ENCODE data around the gene GLS.

Gene GLS

GRCh38 chr2:190888449-190888848 lies 7.8 kb downstream of the GLS start:
- no peak for DNase-seq

- DNase-seq = no peak
Measured at GRCh38 chr2:190889175-190889943, 8.7 kb downstream of the GLS start.

GRCh38 chr2:190891372-190891771 lies 10.8 kb downstream of the GLS start:
- DNase-seq = no peak

- no peak for DNase-seq
Measured at GRCh38 chr2:190891889-190892288, 11.3 kb downstream of the GLS start.

- no peak for DNase-seq
Measured at GRCh38 chr2:190893157-190893556, 12.5 kb downstream of the GLS start.

GRCh38 chr2:190896477-190896876 lies 15.9 kb downstream of the GLS start:
- no peak for DNase-seq

- DNase-seq = no peak
Measured at GRCh38 chr2:190903693-190904450, 23.3 kb downstream of the GLS start.

GRCh38 chr2:190904640-190905261 lies 24.1 kb downstream of the GLS start:
- no peak for DNase-seq

- DNase-seq = no peak
Measured at GRCh38 chr2:190908532-190908931, 27.9 kb downstream of the GLS start.

- no peak for DNase-seq
Measured at GRCh38 chr2:190909680-190910079, 29.1 kb downstream of the GLS start.

- DNase-seq = no peak
Measured at GRCh38 chr2:190910341-190911136, 29.9 kb downstream of the GLS start.

GRCh38 chr2:190911813-190912212 lies 31.2 kb downstream of the GLS start:
- no peak for DNase-seq

- DNase-seq = no peak
Measured at GRCh38 chr2:190912726-190913125, 32.1 kb downstream of the GLS start.

- DNase-seq = no peak
Measured at GRCh38 chr2:190913725-190914124, 33.1 kb downstream of the GLS start.

GRCh38 chr2:190916829-190917228 lies 36.2 kb downstream of the GLS start:
- DNase-seq = no peak

- no peak for DNase-seq
Measured at GRCh38 chr2:190920085-190920484, 39.5 kb downstream of the GLS start.

- DNase-seq = no peak
Measured at GRCh38 chr2:190922376-190922775, 41.8 kb downstream of the GLS start.

- DNase-seq = no peak
Measured at GRCh38 chr2:190927301-190927700, 46.7 kb downstream of the GLS start.

- no peak for DNase-seq
Measured at GRCh38 chr2:190929919-190930318, 49.3 kb downstream of the GLS start.

- no peak for DNase-seq
Measured at GRCh38 chr2:190930411-190930810, 49.8 kb downstream of the GLS start.

- no peak for DNase-seq
Measured at GRCh38 chr2:190932514-190932913, 51.9 kb downstream of the GLS start.

- no peak for DNase-seq
Measured at GRCh38 chr2:190933361-190933760, 52.7 kb downstream of the GLS start.

GRCh38 chr2:190935054-190935453 lies 54.4 kb downstream of the GLS start:
- no peak for DNase-seq

Data from GOT3 (cell line).